ENCODE data around the gene SYT17.

SYT17 gene

DNA sequence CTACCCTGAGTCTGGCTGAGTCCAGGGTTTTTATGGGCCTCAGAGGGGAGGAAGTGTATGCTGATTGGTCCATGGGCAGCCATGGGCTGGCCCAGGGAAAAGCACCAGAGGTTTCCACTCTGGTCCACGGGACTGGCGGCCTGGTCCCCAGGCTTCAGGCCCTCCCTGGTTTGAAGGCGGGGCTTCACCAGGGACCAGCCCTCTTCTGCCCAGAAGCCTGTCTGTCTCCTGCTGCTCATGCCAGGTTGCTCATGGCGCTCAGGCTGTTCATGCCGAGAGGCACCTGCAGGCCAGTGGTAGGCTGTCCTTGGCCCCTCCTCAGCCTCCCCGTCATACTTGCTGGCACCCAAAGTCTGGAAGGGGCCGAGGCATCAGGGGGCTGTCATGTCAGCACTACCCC, 72.5 kb downstream of the SYT17 start:
- no peak for TF ChIP-seq ZFX (IDR thresholded peaks at IDR 0.05)
- TF ChIP-seq, protein P1, sequence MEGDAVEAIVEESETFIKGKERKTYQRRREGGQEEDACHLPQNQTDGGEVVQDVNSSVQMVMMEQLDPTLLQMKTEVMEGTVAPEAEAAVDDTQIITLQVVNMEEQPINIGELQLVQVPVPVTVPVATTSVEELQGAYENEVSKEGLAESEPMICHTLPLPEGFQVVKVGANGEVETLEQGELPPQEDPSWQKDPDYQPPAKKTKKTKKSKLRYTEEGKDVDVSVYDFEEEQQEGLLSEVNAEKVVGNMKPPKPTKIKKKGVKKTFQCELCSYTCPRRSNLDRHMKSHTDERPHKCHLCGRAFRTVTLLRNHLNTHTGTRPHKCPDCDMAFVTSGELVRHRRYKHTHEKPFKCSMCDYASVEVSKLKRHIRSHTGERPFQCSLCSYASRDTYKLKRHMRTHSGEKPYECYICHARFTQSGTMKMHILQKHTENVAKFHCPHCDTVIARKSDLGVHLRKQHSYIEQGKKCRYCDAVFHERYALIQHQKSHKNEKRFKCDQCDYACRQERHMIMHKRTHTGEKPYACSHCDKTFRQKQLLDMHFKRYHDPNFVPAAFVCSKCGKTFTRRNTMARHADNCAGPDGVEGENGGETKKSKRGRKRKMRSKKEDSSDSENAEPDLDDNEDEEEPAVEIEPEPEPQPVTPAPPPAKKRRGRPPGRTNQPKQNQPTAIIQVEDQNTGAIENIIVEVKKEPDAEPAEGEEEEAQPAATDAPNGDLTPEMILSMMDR (conservative IDR thresholded peaks at IDR 0.05), result no peak
- H3K27ac ChIP-seq, result no peak overlapping the region

DNA sequence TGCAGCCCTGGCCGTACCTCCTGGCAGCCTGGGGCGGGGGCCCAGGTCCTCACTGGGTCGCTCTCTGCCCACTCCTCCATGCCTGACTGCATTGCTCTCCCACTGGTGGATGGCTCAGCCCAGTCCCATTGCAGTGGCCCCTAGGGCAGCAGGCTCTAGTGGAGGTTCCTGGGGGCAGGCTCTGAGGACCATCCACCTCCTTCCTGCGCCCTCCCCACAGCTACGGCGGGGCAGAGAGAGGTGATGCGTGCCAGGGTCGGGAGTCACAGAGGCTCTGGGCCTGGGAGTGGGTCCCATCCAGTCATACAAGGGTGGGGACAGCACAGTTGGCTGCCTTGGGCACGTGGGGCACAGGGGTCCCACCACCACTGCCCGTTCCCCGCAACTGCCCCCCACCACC, 73.5 kb downstream of the SYT17 start:
- TF ChIP-seq, protein P1 (conservative IDR thresholded peaks at IDR 0.05), result no peak
- no peak overlapping the region for H3K27ac ChIP-seq

DNA sequence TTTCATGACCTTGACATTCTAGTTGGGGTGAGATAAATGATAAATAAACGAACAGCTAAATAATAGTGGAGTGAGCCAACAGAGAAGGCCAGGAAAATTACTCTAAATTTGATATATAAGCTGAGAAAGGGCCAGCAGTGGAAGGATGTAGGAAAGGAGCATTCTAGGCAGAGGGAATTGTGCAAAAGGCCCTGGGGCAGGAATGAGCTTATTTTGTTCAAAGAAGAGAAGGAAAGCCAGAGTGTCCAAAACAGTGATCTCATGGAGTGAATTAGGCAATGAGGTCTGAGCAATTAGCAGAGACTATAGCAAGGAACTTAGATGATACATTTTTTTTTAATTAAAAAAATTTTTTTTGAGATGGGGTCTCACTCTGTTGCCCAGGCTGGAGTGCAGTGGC, 74.1 kb downstream of the SYT17 start:
- TF ChIP-seq ZFX (IDR thresholded peaks at IDR 0.05), result no peak
- TF ChIP-seq, protein P1 (conservative IDR thresholded peaks at IDR 0.05), result no peak
- H3K27ac ChIP-seq, result no peak overlapping the region

DNA sequence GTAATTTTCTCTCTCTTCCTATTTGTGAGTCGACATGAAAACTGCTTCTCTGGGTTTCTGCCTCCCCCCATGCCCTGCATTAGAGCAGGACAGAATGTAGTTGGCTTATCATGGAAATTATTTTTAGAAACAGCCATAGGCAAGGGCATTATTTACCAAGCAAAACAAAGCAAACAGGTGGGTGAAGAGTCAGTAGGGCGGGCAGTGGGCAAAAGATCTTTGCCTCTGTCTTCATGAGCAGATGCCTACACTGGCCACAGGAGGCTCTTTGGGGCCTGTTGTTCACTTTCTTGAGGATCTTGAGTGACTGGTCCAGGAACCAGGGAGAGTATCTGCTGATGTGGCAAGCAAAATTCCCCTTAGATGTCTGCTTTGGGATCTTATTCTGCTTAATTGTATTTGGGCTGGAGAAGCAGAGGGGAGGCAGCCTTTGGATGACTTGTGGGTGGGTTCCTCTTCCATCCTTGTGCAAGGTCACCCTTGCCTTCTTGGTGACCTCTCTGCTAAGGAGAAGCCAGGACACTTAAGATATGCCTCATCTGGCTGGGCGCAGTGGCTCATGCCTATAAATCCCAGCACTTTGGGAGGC, 75.0 kb downstream of the SYT17 start:
- H3K27ac ChIP-seq, result no peak overlapping the region
- no peak for TF ChIP-seq ZFX (IDR thresholded peaks at IDR 0.05)
- TF ChIP-seq, protein P1 (conservative IDR thresholded peaks at IDR 0.05), result no peak

DNA sequence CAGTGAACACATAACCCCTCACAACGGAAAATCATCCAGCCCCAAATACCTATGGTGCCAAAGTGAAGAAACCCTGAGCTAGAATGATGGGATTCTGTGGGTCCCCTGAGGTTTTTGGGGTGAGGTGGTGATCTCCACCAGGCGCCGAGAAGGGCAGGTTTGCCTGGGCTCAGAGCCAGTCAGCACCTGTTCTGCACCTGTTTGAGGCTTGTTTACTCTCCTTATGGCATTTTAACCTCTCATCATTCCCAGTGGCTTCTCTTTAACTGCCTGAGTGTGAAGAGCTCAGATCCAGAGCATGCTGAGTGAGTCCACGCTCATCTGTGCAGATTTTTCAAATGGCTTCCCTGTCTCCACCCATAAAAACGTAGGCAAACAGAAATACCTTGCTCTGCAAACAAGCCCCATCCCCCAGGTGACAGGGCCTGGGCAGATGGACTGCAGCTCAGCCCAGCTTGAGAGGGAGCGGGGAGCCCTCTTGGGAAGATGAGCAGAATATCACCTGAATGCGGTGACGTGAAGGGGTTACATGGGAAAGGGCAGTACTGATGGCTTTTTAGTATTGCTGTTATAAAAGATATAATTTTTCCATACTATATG, 77.4 kb downstream of the SYT17 start:
- no peak overlapping the region; the same call in 1 of the 2 replicates for H3K27ac ChIP-seq
- no peak for TF ChIP-seq ZFX (IDR thresholded peaks at IDR 0.05)
- TF ChIP-seq, protein P1 (conservative IDR thresholded peaks at IDR 0.05), result no peak

DNA sequence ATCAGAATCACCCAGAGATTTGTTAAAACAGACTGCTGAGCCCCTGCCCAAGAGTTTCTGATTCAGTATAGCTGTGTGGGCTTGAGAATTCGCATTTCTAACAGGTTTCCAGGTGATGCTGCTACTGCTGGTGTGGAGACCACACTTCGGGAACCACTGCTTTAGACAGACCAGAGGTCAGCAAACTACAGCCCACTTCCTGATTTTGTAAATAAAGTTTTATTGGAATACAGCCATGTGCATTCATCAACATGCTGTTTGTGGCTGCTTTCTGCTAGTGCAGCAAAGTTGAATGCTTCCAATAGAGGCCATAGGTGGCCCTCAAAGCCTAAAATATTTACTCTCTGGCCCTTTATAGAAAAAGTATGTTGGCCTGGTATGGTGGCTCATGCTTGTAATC, 84.9 kb downstream of the SYT17 start:
- TF ChIP-seq, protein P1 (conservative IDR thresholded peaks at IDR 0.05), result no peak
- no peak for TF ChIP-seq ZFX (IDR thresholded peaks at IDR 0.05)
- H3K27ac ChIP-seq, result no peak overlapping the region

DNA sequence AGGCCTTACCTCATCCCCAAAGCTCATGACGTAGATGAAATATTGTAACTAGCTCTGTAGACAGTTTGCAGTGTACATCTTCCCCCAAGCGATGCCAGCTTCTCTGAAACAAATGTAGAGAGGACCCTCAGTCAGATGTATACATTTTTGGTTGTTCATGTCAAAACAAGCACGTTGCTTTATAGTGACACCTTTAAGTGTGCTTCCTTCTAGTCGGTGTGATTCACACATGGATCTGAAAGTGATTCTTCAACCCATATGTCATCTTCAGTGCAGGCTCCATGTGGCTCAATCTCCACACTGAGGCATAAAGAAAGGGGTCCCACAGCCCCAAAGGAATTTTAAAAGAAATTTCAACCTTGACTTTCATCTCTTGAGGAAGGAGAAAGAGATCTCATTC, 86.6 kb downstream of the SYT17 start:
- H3K27ac ChIP-seq, result no peak overlapping the region
- no peak for TF ChIP-seq ZFX (IDR thresholded peaks at IDR 0.05)
- TF ChIP-seq, protein P1 (conservative IDR thresholded peaks at IDR 0.05), result no peak

All from C4-2B (cell line).